HepG2 (cell line): ENCODE data around the gene TNFSF13. TPM values are rescaled to one million over a fixed set of nuclear protein-coding genes. Genes with fewer than 3 reads are reported as not detected.

Experiments
- AGO2 ChIP-seq: fragments of 200-400 bp; formaldehyde crosslinking; optimal IDR thresholded peaks from 2 replicates; pipeline ENCODE3; 2017; ENCODE audit warnings: mild to moderate bottlenecking, low read depth, low read length, moderate library complexity
- BCL6 ChIP-seq: IDR thresholded peaks from 2 replicates; pipeline ENCODE4 v1.6.1; 2016; ENCODE audit warnings: missing genetic modification reagents, missing compliant biosample characterization
- CAMTA2 ChIP-seq: sonication (generic); formaldehyde crosslinking; IDR thresholded peaks from 2 replicates; pipeline ENCODE4 v1.4.0; 2020; ENCODE audit warnings: mild to moderate bottlenecking, missing genetic modification reagents, borderline replicate concordance
- CREB1 ChIP-seq, 2 experiments: fragments of 450-650 bp in 1 of 2; IDR thresholded peaks; 2 replicates each; pipeline ENCODE4 v1.6.1; 2016 to 2017; ENCODE audit warnings: control low read depth in 1 of 2, mild to moderate bottlenecking in 1 of 2, missing compliant biosample characterization in 1 of 2, missing genetic modification characterization in 1 of 2
- DNMT1 ChIP-seq: sonication (generic); formaldehyde crosslinking; IDR thresholded peaks from 2 replicates; pipeline ENCODE4 v1.5.1; 2020; ENCODE audit warnings: mild to moderate bottlenecking, missing genetic modification reagents
- FOXC1 ChIP-seq: sonication (generic); formaldehyde crosslinking; IDR thresholded peaks from 2 replicates; pipeline ENCODE4 v1.8.0; 2022; ENCODE audit warnings: mild to moderate bottlenecking, missing genetic modification reagents, borderline replicate concordance
- HOXA5 ChIP-seq: sonication (generic); formaldehyde crosslinking; IDR thresholded peaks from 2 replicates; pipeline ENCODE4 v1.4.0; 2020; ENCODE audit warnings: missing genetic modification reagents
- IKZF1 ChIP-seq: fragments of 450-650 bp; IDR thresholded peaks from 2 replicates; pipeline ENCODE4 v1.7.1; 2016
- KMT2B ChIP-seq: IDR thresholded peaks from 2 replicates; pipeline ENCODE4 v1.6.1; 2016; ENCODE audit warnings: missing genetic modification reagents, missing compliant biosample characterization
- MED8 ChIP-seq: sonication (generic); formaldehyde crosslinking; IDR thresholded peaks from 2 replicates; pipeline ENCODE4 v1.8.1; 2023; ENCODE audit warnings: mild to moderate bottlenecking, missing genetic modification reagents; ENCODE audit not compliant: insufficient replicate concordance
- RARA ChIP-seq: IDR thresholded peaks from 2 replicates; pipeline ENCODE4 v1.6.1; 2016; ENCODE audit warnings: missing genetic modification reagents, missing compliant biosample characterization
- ZFP36 ChIP-seq: fragments of 150-350 bp; IDR thresholded peaks from 2 replicates; pipeline ENCODE4 v1.6.1; 2018; ENCODE audit warnings: borderline replicate concordance, low read length, low read depth; ENCODE audit not compliant: partially characterized antibody
- ZFP36L1 ChIP-seq: sonication (generic); formaldehyde crosslinking; IDR thresholded peaks from 2 replicates; pipeline ENCODE4 v1.8.0; 2022; ENCODE audit warnings: mild to moderate bottlenecking, missing genetic modification reagents, moderate library complexity
- ZKSCAN8 ChIP-seq: IDR thresholded peaks from 2 replicates; pipeline ENCODE4 v1.6.1; 2016; ENCODE audit warnings: borderline replicate concordance, missing genetic modification reagents, missing compliant biosample characterization
- ZNF484 ChIP-seq: sonication (generic); formaldehyde crosslinking; IDR thresholded peaks from 2 replicates; pipeline ENCODE4 v1.5.1; 2020; ENCODE audit warnings: mild to moderate bottlenecking, low read depth, missing genetic modification reagents, borderline replicate concordance
- ZNF644 ChIP-seq: IDR thresholded peaks from 2 replicates; pipeline ENCODE4 v1.6.1; 2016; ENCODE audit warnings: low read depth
- ZNF782 ChIP-seq: sonication (generic); formaldehyde crosslinking; IDR thresholded peaks from 2 replicates; pipeline ENCODE4 v1.4.0; 2020; ENCODE audit warnings: missing genetic modification reagents, mild to moderate bottlenecking, borderline replicate concordance
- polyA plus RNA-seq, 8 experiments: library from polyadenylated mRNA; depleted of rRNA in 3 of 8; stranded (reverse) in 7 of 8; unstranded in 1 of 8; fragments of >200 nt; fragmentation: Illumina TruSeq in 4 of 8; extraction: Trizol in 4 of 8; gene quantifications; 2 replicates each; pipeline versions ENCODE4 v1.2.1 to v1.2.3, GENCODE V29; 2011 to 2016; ENCODE audit warnings: low read depth in 4 of 8, missing spikeins in 1 of 8, mixed read lengths in 1 of 8; ENCODE audit not compliant: insufficient read depth in 1 of 8
- total RNA-seq, 5 experiments: library from RNA; depleted of rRNA; stranded (reverse); fragments of >200 nt; fragmentation: Illumina TruSeq; extraction: Trizol; gene quantifications; 2 replicates each; pipeline ENCODE4 v1.2.3, GENCODE V29; 2016; ENCODE audit warnings: low read depth in 1 of 5
- TF ChIP-seq, protein P1 (sequence below): IDR thresholded peaks from 2 replicates; pipeline ENCODE4 v1.6.1; 2016; ENCODE audit warnings: low read depth, missing genetic modification reagents, missing compliant biosample characterization
- TF ChIP-seq, protein P2 (sequence below): sonication (generic); formaldehyde crosslinking; IDR thresholded peaks from 2 replicates; pipeline ENCODE4 v1.4.0; 2020; ENCODE audit warnings: missing genetic modification reagents, low read depth, mild to moderate bottlenecking, borderline replicate concordance
- TF ChIP-seq, protein P3 (sequence below): IDR thresholded peaks from 2 replicates; pipeline ENCODE4 v1.6.1; 2016; ENCODE audit warnings: missing genetic modification reagents, missing compliant biosample characterization
- TF ChIP-seq, protein P4 (sequence below): fragments of 450-650 bp; IDR thresholded peaks from 2 replicates; pipeline ENCODE4 v1.6.1; 2016

TNFSF13 gene
- total and polyA plus RNA-seq, 2 of the 13 experiments (the other 11 are each of a cell fraction or from before 2014, with no cell fraction given): 2.5 to 3.3 TPM

DNA sequence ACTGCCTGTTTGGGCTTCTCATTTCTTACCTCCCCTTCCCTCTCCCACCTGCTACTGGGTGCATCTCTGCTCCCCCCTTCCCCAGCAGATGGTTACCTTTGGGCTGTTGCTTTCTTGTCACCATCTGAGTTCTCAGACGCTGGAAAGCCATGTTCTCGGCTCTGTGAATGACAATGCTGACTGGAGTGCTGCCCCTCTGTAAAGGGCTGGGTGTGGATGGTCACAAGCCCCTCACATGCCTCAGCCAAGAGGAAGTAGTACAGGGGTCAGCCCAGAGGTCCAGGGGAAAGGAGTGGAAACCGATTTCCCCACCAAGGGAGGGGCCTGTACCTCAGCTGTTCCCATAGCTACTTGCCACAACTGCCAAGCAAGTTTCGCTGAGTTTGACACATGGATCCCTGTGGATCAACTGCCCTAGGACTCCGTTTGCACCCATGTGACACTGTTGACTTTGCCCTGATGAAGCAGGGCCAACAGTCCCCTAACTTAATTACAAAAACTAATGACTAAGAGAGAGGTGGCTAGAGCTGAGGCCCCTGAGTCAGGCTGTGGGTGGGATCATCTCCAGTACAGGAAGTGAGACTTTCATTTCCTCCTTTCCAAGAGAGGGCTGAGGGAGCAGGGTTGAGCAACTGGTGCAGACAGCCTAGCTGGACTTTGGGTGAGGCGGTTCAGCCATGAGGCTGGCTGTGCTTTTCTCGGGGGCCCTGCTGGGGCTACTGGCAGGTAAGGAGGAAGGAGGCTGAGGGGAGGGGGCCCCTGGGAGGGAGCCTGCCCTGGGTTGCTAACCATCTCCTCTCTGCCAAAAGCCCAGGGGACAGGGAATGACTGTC, 20.7 kb downstream of the TNFSF13 start, which contains the start of gene CD68 (continued):
- TF ChIP-seq, protein P1, sequence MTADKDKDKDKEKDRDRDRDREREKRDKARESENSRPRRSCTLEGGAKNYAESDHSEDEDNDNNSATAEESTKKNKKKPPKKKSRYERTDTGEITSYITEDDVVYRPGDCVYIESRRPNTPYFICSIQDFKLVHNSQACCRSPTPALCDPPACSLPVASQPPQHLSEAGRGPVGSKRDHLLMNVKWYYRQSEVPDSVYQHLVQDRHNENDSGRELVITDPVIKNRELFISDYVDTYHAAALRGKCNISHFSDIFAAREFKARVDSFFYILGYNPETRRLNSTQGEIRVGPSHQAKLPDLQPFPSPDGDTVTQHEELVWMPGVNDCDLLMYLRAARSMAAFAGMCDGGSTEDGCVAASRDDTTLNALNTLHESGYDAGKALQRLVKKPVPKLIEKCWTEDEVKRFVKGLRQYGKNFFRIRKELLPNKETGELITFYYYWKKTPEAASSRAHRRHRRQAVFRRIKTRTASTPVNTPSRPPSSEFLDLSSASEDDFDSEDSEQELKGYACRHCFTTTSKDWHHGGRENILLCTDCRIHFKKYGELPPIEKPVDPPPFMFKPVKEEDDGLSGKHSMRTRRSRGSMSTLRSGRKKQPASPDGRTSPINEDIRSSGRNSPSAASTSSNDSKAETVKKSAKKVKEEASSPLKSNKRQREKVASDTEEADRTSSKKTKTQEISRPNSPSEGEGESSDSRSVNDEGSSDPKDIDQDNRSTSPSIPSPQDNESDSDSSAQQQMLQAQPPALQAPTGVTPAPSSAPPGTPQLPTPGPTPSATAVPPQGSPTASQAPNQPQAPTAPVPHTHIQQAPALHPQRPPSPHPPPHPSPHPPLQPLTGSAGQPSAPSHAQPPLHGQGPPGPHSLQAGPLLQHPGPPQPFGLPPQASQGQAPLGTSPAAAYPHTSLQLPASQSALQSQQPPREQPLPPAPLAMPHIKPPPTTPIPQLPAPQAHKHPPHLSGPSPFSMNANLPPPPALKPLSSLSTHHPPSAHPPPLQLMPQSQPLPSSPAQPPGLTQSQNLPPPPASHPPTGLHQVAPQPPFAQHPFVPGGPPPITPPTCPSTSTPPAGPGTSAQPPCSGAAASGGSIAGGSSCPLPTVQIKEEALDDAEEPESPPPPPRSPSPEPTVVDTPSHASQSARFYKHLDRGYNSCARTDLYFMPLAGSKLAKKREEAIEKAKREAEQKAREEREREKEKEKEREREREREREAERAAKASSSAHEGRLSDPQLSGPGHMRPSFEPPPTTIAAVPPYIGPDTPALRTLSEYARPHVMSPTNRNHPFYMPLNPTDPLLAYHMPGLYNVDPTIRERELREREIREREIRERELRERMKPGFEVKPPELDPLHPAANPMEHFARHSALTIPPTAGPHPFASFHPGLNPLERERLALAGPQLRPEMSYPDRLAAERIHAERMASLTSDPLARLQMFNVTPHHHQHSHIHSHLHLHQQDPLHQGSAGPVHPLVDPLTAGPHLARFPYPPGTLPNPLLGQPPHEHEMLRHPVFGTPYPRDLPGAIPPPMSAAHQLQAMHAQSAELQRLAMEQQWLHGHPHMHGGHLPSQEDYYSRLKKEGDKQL: no peak
- TF ChIP-seq CREB1 (IDR thresholded peaks at IDR 0.05): no peak
- peak; percentile 54; the same call in 1 of the 2 replicates for TF ChIP-seq CREB1 (CRISPR knock-in tag; IDR thresholded peaks at IDR 0.05)
- TF ChIP-seq, protein P2, sequence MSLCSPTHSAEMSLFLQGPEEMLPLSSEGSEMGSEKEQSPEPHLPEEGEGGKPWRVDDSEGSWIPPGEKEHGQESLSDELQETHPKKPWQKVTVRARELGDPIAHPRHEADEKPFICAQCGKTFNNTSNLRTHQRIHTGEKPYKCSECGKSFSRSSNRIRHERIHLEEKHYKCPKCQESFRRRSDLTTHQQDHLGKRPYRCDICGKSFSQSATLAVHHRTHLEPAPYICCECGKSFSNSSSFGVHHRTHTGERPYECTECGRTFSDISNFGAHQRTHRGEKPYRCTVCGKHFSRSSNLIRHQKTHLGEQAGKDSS (CRISPR knock-in tag): no peak; the same call in 1 of the 2 replicates
- TF ChIP-seq, protein P3, sequence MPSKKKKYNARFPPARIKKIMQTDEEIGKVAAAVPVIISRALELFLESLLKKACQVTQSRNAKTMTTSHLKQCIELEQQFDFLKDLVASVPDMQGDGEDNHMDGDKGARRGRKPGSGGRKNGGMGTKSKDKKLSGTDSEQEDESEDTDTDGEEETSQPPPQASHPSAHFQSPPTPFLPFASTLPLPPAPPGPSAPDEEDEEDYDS (CRISPR knock-in tag): peak; percentile 71; the same call in 1 of the 2 replicates
- TF ChIP-seq ZNF644 (CRISPR knock-in tag): no peak
- no peak for TF ChIP-seq FOXC1 (CRISPR knock-in tag)
- TF ChIP-seq BCL6 (CRISPR knock-in tag): peak; percentile 71
- no peak for TF ChIP-seq IKZF1
- TF ChIP-seq KMT2B: 0 out of 2 replicates have a peak, but pooled peaks have one; percentile 23
- TF ChIP-seq ZKSCAN8 (CRISPR knock-in tag): no peak; the same call in 1 of the 2 replicates
- TF ChIP-seq DNMT1: no peak
- TF ChIP-seq HOXA5 (CRISPR knock-in tag): no peak; the same call in 1 of the 2 replicates
- peak; percentile 74 for TF ChIP-seq MED8 (CRISPR knock-in tag)
- TF ChIP-seq ZNF484: no peak
- peak; percentile 88; the same call in 1 of the 2 replicates for TF ChIP-seq ZFP36L1 (CRISPR knock-in tag)
- no peak for TF ChIP-seq CAMTA2
- TF ChIP-seq, protein P4, sequence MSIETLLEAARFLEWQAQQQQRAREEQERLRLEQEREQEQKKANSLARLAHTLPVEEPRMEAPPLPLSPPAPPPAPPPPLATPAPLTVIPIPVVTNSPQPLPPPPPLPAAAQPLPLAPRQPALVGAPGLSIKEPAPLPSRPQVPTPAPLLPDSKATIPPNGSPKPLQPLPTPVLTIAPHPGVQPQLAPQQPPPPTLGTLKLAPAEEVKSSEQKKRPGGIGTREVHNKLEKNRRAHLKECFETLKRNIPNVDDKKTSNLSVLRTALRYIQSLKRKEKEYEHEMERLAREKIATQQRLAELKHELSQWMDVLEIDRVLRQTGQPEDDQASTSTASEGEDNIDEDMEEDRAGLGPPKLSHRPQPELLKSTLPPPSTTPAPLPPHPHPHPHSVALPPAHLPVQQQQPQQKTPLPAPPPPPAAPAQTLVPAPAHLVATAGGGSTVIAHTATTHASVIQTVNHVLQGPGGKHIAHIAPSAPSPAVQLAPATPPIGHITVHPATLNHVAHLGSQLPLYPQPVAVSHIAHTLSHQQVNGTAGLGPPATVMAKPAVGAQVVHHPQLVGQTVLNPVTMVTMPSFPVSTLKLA: peak; percentile 92
- no peak for TF ChIP-seq ZNF782 (CRISPR knock-in tag)
- TF ChIP-seq AGO2: peak; percentile 99
- peak; percentile 42; the same call in 1 of the 2 replicates for TF ChIP-seq RARA (CRISPR knock-in tag)
- TF ChIP-seq ZFP36: no peak
